ENCODE data around the gene MSI2.

The MSI2 gene

GRCh38 chr17:57532556-57532955, 276.2 kb downstream of the MSI2 start:
- no peaks in the 10 kb centered on the region for H3K27me3 ChIP-seq (ENCODE audit: control insufficient read depth, low read length)
- H3K4me2 ChIP-seq (ENCODE audit: low read length): no peak overlapping the region
- H3K9me2 ChIP-seq (replicated peaks; ENCODE audit: control insufficient read depth, low read length): no peaks in the 10 kb centered on the region
- no peak overlapping the region for H3K27ac ChIP-seq (ENCODE audit: low read depth, low read length)
- H3F3A ChIP-seq (ENCODE audit: control insufficient read depth, insufficient read depth): no peaks in the 10 kb centered on the region
- no peak overlapping the region for H3K4me3 ChIP-seq (ENCODE audit: low read length)
- TF ChIP-seq EZH2phosphoT487 (IDR thresholded peaks at IDR 0.05; ENCODE audit: borderline replicate concordance, low read length) (no peak), CTCF (IDR thresholded peaks at IDR 0.05; ENCODE audit: low read depth, low read length, poor library complexity, severe bottlenecking) (no peak)
- H3K79me2 ChIP-seq (ENCODE audit: control insufficient read depth, low read length): peaks cover 2% of the 10 kb centered on the region; the same call in 1 of the 2 replicates
- no peaks in the 10 kb centered on the region for H4K20me1 ChIP-seq (ENCODE audit: control insufficient read depth, insufficient read depth, low read depth, low read length)
- H3K4me1 ChIP-seq (ENCODE audit: control insufficient read depth, low read length): peaks cover 31% of the 10 kb centered on the region
- peaks cover 12% of the 10 kb centered on the region for H3K36me3 ChIP-seq (ENCODE audit: control insufficient read depth, low read length)
- no peaks in the 10 kb centered on the region for H3K9me3 ChIP-seq (ENCODE audit: control insufficient read depth, insufficient read depth, low read length)

- H3K36me3 ChIP-seq (ENCODE audit: control insufficient read depth, low read length): peaks cover 12% of the 10 kb centered on the region
- no peak overlapping the region for H3K27ac ChIP-seq (ENCODE audit: low read depth, low read length)
- peaks cover 28% of the 10 kb centered on the region for H3K4me1 ChIP-seq (ENCODE audit: control insufficient read depth, low read length)
- no peaks in the 10 kb centered on the region for H3F3A ChIP-seq (ENCODE audit: control insufficient read depth, insufficient read depth)
- H3K79me2 ChIP-seq (ENCODE audit: control insufficient read depth, low read length): peaks cover 2% of the 10 kb centered on the region; the same call in 1 of the 2 replicates
- no peaks in the 10 kb centered on the region for H4K20me1 ChIP-seq (ENCODE audit: control insufficient read depth, insufficient read depth, low read depth, low read length)
- no peaks in the 10 kb centered on the region for H3K9me2 ChIP-seq (replicated peaks; ENCODE audit: control insufficient read depth, low read length)
- TF ChIP-seq CTCF (IDR thresholded peaks at IDR 0.05; ENCODE audit: low read depth, low read length, poor library complexity, severe bottlenecking) (no peak), EZH2phosphoT487 (IDR thresholded peaks at IDR 0.05; ENCODE audit: borderline replicate concordance, low read length) (no peak)
- H3K4me2 ChIP-seq (ENCODE audit: low read length): no peak overlapping the region
- H3K27me3 ChIP-seq (ENCODE audit: control insufficient read depth, low read length): no peaks in the 10 kb centered on the region
- no peaks in the 10 kb centered on the region for H3K9me3 ChIP-seq (ENCODE audit: control insufficient read depth, insufficient read depth, low read length)
- no peak overlapping the region for H3K4me3 ChIP-seq (ENCODE audit: low read length)
Observed at GRCh38 chr17:57532966-57533365, 276.6 kb downstream of the MSI2 start.

- no peak overlapping the region for H3K4me3 ChIP-seq (ENCODE audit: low read length)
- no peaks in the 10 kb centered on the region for H3K9me2 ChIP-seq (replicated peaks; ENCODE audit: control insufficient read depth, low read length)
- peaks cover 12% of the 10 kb centered on the region for H3K36me3 ChIP-seq (ENCODE audit: control insufficient read depth, low read length)
- H3K4me2 ChIP-seq (ENCODE audit: low read length): no peak overlapping the region
- H4K20me1 ChIP-seq (ENCODE audit: control insufficient read depth, insufficient read depth, low read depth, low read length): no peaks in the 10 kb centered on the region
- H3F3A ChIP-seq (ENCODE audit: control insufficient read depth, insufficient read depth): no peaks in the 10 kb centered on the region
- H3K4me1 ChIP-seq (ENCODE audit: control insufficient read depth, low read length): peaks cover 22% of the 10 kb centered on the region
- no peak overlapping the region for H3K27ac ChIP-seq (ENCODE audit: low read depth, low read length)
- TF ChIP-seq CTCF (IDR thresholded peaks at IDR 0.05; ENCODE audit: low read depth, low read length, poor library complexity, severe bottlenecking) (no peak), EZH2phosphoT487 (IDR thresholded peaks at IDR 0.05; ENCODE audit: borderline replicate concordance, low read length) (no peak)
- H3K9me3 ChIP-seq (ENCODE audit: control insufficient read depth, insufficient read depth, low read length): no peaks in the 10 kb centered on the region
- no peaks in the 10 kb centered on the region for H3K27me3 ChIP-seq (ENCODE audit: control insufficient read depth, low read length)
- H3K79me2 ChIP-seq (ENCODE audit: control insufficient read depth, low read length): peaks cover 2% of the 10 kb centered on the region; the same call in 1 of the 2 replicates
Observed at GRCh38 chr17:57533684-57534305, 277.5 kb downstream of the MSI2 start.

Data from DOHH2 (cell line).